MM.1S (cell line): ENCODE data around the gene CPAMD8.
"Not testable (repeated sequence)": the region's sequence is repeated elsewhere in the genome, so short reads cannot be mapped to it uniquely, and the experiment has no call there.

Source experiments
- DNase-seq: peaks from one replicate; pipeline ENCODE4 v3.0.0-alpha.2; 2015
- H2AFZ ChIP-seq: fragments of 300-600 bp; sonication (generic); 2 replicates; pipeline ENCODE4 v1.6.0; 2016; ENCODE audit warnings: antibody characterized with exemption, low read length
- H3F3A ChIP-seq: fragments of 300-600 bp; sonication (generic); 2 replicates; pipeline ENCODE4 v1.6.1; 2016; ENCODE audit warnings: mild to moderate bottlenecking, antibody characterized with exemption, low read length, moderate library complexity, mixed read lengths; ENCODE audit not compliant: insufficient read depth
- H3K27ac ChIP-seq: fragments of 300-600 bp; sonication (generic); 2 replicates; pipeline ENCODE4 v1.5.1; 2016; ENCODE audit warnings: mild to moderate bottlenecking, low read length
- H3K27me3 ChIP-seq: fragments of 300-600 bp; sonication (generic); replicated peaks from 2 replicates; pipeline ENCODE4 v1.6.0; 2016; ENCODE audit warnings: low read length; ENCODE audit not compliant: insufficient read depth
- H3K36me3 ChIP-seq: fragments of 300-600 bp; sonication (generic); replicated peaks from 2 replicates; pipeline ENCODE4 v1.6.1; 2016; ENCODE audit warnings: mild to moderate bottlenecking, low read length, mixed read lengths; ENCODE audit not compliant: insufficient read depth
- H3K4me1 ChIP-seq: fragments of 300-600 bp; sonication (generic); 2 replicates; pipeline ENCODE4 v1.6.1; 2016; ENCODE audit warnings: low read length, mixed read lengths
- H3K4me2 ChIP-seq: fragments of 300-600 bp; sonication (generic); 2 replicates; pipeline ENCODE4 v1.6.0; 2016; ENCODE audit warnings: low read depth, low read length
- H3K4me3 ChIP-seq: fragments of 300-600 bp; sonication (generic); 2 replicates; pipeline ENCODE4 v1.5.1; 2016; ENCODE audit warnings: low read length, mixed read lengths
- H3K79me2 ChIP-seq: fragments of 300-600 bp; sonication (generic); 2 replicates; pipeline ENCODE4 v1.6.1; 2016; ENCODE audit warnings: mixed run types, low read length, mixed read lengths
- H3K9ac ChIP-seq: fragments of 300-600 bp; sonication (generic); 2 replicates; pipeline ENCODE4 v1.6.1; 2016; ENCODE audit warnings: low read length, mixed read lengths
- H3K9me2 ChIP-seq: fragments of 300-600 bp; sonication (generic); replicated peaks from 2 replicates; pipeline ENCODE4 v1.6.1; 2016; ENCODE audit warnings: mild to moderate bottlenecking, low read length, mixed read lengths; ENCODE audit not compliant: insufficient read depth
- H3K9me3 ChIP-seq: fragments of 300-600 bp; sonication (generic); replicated peaks from 2 replicates; pipeline ENCODE4 v1.6.1; 2016; ENCODE audit warnings: mild to moderate bottlenecking, low read length, mixed read lengths; ENCODE audit not compliant: insufficient read depth
- H4K20me1 ChIP-seq: fragments of 300-600 bp; sonication (generic); 2 replicates; pipeline ENCODE4 v1.6.1; 2016; ENCODE audit warnings: mild to moderate bottlenecking, low read length, moderate library complexity, mixed read lengths; ENCODE audit not compliant: insufficient read depth
- EZH2 ChIP-seq: fragments of 300-600 bp; sonication (generic); optimal IDR thresholded peaks from 2 replicates; pipeline ENCODE3; 2017; ENCODE audit warnings: low read depth, mild to moderate bottlenecking, antibody characterized with exemption, low read length, mixed read lengths
- EZH2phosphoT487 ChIP-seq: fragments of 300-600 bp; sonication (generic); IDR thresholded peaks from 2 replicates; pipeline ENCODE4 v1.6.1; 2018; ENCODE audit warnings: antibody characterized with exemption, low read length
- TF ChIP-seq, protein P1 (sequence below): fragments of 300-600 bp; sonication (generic); IDR thresholded peaks from 2 replicates; pipeline ENCODE4 v1.5.1; 2016; ENCODE audit warnings: antibody characterized with exemption, low read length, mixed read lengths

Gene CPAMD8

GRCh38 chr19:16876904-16877361 is 149.7 kb downstream of the CPAMD8 start:
- no peaks in the 10 kb centered on the region for H3F3A ChIP-seq
- no peak overlapping the region for H3K9ac ChIP-seq
- H3K4me3 ChIP-seq = no peak overlapping the region
- H3K79me2 ChIP-seq = 0 out of 2 replicates have a peak, but pooled peaks cover 3% of the 10 kb centered on the region
- no peaks in the 10 kb centered on the region for H3K27me3 ChIP-seq
- peak; percentile 36 for DNase-seq
- no peak overlapping the region for H3K27ac ChIP-seq
- no peak overlapping the region for H2AFZ ChIP-seq
- no peaks in the 10 kb centered on the region for H4K20me1 ChIP-seq
- H3K36me3 ChIP-seq = no peaks in the 10 kb centered on the region
- H3K9me3 ChIP-seq = no peaks in the 10 kb centered on the region
- no peak for TF ChIP-seq EZH2
- no peak for TF ChIP-seq EZH2phosphoT487
- TF ChIP-seq, protein P1, sequence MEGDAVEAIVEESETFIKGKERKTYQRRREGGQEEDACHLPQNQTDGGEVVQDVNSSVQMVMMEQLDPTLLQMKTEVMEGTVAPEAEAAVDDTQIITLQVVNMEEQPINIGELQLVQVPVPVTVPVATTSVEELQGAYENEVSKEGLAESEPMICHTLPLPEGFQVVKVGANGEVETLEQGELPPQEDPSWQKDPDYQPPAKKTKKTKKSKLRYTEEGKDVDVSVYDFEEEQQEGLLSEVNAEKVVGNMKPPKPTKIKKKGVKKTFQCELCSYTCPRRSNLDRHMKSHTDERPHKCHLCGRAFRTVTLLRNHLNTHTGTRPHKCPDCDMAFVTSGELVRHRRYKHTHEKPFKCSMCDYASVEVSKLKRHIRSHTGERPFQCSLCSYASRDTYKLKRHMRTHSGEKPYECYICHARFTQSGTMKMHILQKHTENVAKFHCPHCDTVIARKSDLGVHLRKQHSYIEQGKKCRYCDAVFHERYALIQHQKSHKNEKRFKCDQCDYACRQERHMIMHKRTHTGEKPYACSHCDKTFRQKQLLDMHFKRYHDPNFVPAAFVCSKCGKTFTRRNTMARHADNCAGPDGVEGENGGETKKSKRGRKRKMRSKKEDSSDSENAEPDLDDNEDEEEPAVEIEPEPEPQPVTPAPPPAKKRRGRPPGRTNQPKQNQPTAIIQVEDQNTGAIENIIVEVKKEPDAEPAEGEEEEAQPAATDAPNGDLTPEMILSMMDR = no peak
- no peak overlapping the region for H3K4me2 ChIP-seq
- H3K9me2 ChIP-seq = no peaks in the 10 kb centered on the region
- peaks cover 15% of the 10 kb centered on the region for H3K4me1 ChIP-seq

DNA sequence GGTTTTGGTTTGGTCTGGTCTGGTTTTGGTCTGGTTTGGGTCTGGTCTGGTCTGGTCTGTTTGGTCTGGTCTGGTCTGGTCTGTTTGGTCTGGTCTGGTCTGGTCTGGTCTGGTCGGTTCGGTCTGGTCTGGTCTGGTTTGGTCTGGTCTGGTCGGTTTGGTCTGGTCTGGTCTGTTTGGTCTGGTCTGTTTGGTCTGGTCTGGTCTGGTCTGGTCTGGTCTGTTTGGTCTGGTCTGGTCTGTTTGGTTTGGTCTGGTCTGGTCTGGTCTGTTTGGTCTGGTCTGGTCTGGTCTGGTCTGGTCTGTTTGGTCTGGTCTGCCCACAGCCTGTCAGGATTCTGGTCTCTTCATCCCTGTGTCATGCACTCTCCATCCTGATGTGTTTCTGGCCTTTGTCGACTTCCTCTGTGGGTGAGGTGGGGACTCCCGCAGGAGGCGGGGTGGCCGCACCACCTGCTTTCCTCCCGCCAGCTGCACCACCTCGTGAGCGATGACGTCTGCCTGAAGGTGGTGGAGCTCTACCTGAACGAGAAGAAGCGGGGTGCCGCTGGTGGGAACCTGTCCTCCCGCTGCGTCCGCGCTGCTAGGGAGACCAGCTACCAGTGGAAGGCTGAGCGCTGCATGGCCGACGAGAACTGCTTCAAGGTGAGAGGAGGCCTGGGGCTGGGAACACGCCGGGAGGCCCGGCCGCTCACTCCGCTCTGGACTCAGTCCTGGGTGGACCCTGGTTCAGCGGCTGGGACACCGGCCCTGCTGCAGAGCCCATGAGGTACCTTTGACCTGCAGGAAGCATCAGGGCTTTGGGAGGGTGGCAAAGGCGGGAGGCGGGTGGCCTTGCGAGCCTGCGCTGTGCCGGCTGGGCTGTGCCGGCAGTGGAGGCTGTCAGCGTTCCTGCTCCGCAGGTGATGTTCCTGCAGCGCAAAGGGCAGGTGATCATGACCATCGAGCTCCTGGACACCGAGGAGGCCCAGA is 150.7 kb downstream of the CPAMD8 start:
- peaks cover 15% of the 10 kb centered on the region for H3K4me1 ChIP-seq
- no peaks in the 10 kb centered on the region for H4K20me1 ChIP-seq
- H3K9ac ChIP-seq = no peak overlapping the region
- 0 out of 2 replicates have a peak, but pooled peaks cover 3% of the 10 kb centered on the region for H3K79me2 ChIP-seq
- no peaks in the 10 kb centered on the region for H3K36me3 ChIP-seq
- no peak overlapping the region for H3K27ac ChIP-seq
- H3K4me3 ChIP-seq = no peak overlapping the region
- no peaks in the 10 kb centered on the region for H3K9me3 ChIP-seq
- H3K9me2 ChIP-seq = no peaks in the 10 kb centered on the region
- TF ChIP-seq EZH2 = no peak
- TF ChIP-seq, protein P1 = no peak
- TF ChIP-seq EZH2phosphoT487 = no peak
- H3K27me3 ChIP-seq = no peaks in the 10 kb centered on the region
- no peak for DNase-seq
- no peak overlapping the region for H3K4me2 ChIP-seq
- no peak overlapping the region for H2AFZ ChIP-seq
- no peaks in the 10 kb centered on the region for H3F3A ChIP-seq

DNA sequence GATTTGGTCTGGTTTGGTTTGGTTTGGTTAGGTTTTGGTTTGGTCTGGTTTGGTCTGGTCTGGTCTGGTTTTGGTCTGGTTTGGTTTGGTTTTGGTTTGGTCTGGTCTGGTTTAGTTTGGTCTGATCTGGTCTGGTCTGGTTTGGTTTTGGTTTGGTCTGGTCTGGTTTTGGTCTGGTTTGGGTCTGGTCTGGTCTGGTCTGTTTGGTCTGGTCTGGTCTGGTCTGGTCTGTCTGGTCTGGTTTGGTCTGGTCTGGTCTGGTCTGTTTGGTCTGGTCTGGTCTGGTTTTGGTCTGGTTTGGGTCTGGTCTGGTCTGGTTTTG is 151.7 kb downstream of the CPAMD8 start:
- not testable (repeated sequence) for H3K4me3 ChIP-seq, H3K27ac ChIP-seq, H3K27me3 ChIP-seq, H3K4me2 ChIP-seq, H4K20me1 ChIP-seq, H3K9me2 ChIP-seq, DNase-seq, H3F3A ChIP-seq, H3K79me2 ChIP-seq, H3K36me3 ChIP-seq, H3K9ac ChIP-seq, H3K9me3 ChIP-seq, H2AFZ ChIP-seq
- H3K4me1 ChIP-seq = peaks cover 15% of the 10 kb centered on the region
